HepG2 (cell line): ENCODE results near the gene CCNL1. TPM values are rescaled to one million over a fixed set of nuclear protein-coding genes. Genes with fewer than 3 reads are reported as not detected.

Experiments
- BRCA1 ChIP-seq: sonication (generic); formaldehyde crosslinking; IDR thresholded peaks from 2 replicates; pipeline ENCODE4 v1.4.0; 2020; ENCODE audit warnings: missing genetic modification reagents
- BRD4 ChIP-seq: sonication (generic); formaldehyde crosslinking; IDR thresholded peaks from 2 replicates; pipeline ENCODE4 v1.4.0; 2020; ENCODE audit warnings: missing genetic modification reagents
- DMAP1 ChIP-seq: IDR thresholded peaks from 2 replicates; pipeline ENCODE4 v1.6.1; 2016
- HNF4A ChIP-seq: sonication (generic); formaldehyde crosslinking; IDR thresholded peaks from 2 replicates; pipeline ENCODE4 v1.4.0; 2020; ENCODE audit warnings: missing genetic modification reagents
- ISL2 ChIP-seq: sonication (generic); formaldehyde crosslinking; IDR thresholded peaks from 2 replicates; pipeline ENCODE4 v1.5.0; 2020; ENCODE audit warnings: missing genetic modification reagents
- MEF2D ChIP-seq: sonication (generic); formaldehyde crosslinking; IDR thresholded peaks from 2 replicates; pipeline ENCODE4 v1.5.1; 2020; ENCODE audit warnings: mild to moderate bottlenecking, missing genetic modification reagents
- MIXL1 ChIP-seq: IDR thresholded peaks from 2 replicates; pipeline ENCODE4 v1.6.1; 2016
- NR2F6 ChIP-seq, 2 experiments: IDR thresholded peaks; 2 replicates each; pipeline ENCODE4 v1.6.1; 2016; ENCODE audit warnings: antibody characterized with exemption in 1 of 2, mild to moderate bottlenecking in 1 of 2
- NR3C1 ChIP-seq: sonication (generic); formaldehyde crosslinking; IDR thresholded peaks from 2 replicates; pipeline ENCODE4 v1.4.0; 2020; ENCODE audit warnings: missing genetic modification reagents
- TBX2 ChIP-seq: sonication (generic); formaldehyde crosslinking; IDR thresholded peaks from 2 replicates; pipeline ENCODE4 v1.5.0; 2020; ENCODE audit warnings: missing genetic modification reagents, mild to moderate bottlenecking, borderline replicate concordance
- TEAD3 ChIP-seq: optimal IDR thresholded peaks from 2 replicates; pipeline ENCODE3; 2016; ENCODE audit warnings: borderline replicate concordance
- ZBTB14 ChIP-seq: sonication (generic); formaldehyde crosslinking; IDR thresholded peaks from 2 replicates; pipeline ENCODE4 v1.4.0; 2020; ENCODE audit warnings: missing genetic modification reagents
- ZNF550 ChIP-seq: sonication (generic); formaldehyde crosslinking; IDR thresholded peaks from 2 replicates; pipeline ENCODE4 v1.4.0; 2020; ENCODE audit warnings: mild to moderate bottlenecking, missing genetic modification reagents, borderline replicate concordance
- ZNF567 ChIP-seq: sonication (generic); formaldehyde crosslinking; IDR thresholded peaks from 2 replicates; pipeline ENCODE4 v1.8.1; 2023; ENCODE audit warnings: mild to moderate bottlenecking, missing genetic modification reagents, borderline replicate concordance
- ZNF768 ChIP-seq: sonication (generic); formaldehyde crosslinking; IDR thresholded peaks from 2 replicates; pipeline ENCODE4 v1.4.0; 2020; ENCODE audit warnings: missing genetic modification reagents
- ZNF83 ChIP-seq: sonication (generic); formaldehyde crosslinking; IDR thresholded peaks from 2 replicates; pipeline ENCODE4 v1.4.0; 2020; ENCODE audit warnings: missing genetic modification reagents, mild to moderate bottlenecking, borderline replicate concordance
- polyA plus RNA-seq, 8 experiments: library from polyadenylated mRNA; depleted of rRNA in 3 of 8; stranded (reverse) in 7 of 8; unstranded in 1 of 8; fragments of >200 nt; fragmentation: Illumina TruSeq in 4 of 8; extraction: Trizol in 4 of 8; gene quantifications; 2 replicates each; pipeline versions ENCODE4 v1.2.1 to v1.2.3, GENCODE V29; 2011 to 2016; ENCODE audit warnings: low read depth in 4 of 8, missing spikeins in 1 of 8, mixed read lengths in 1 of 8; ENCODE audit not compliant: insufficient read depth in 1 of 8
- total RNA-seq, 5 experiments: library from RNA; depleted of rRNA; stranded (reverse); fragments of >200 nt; fragmentation: Illumina TruSeq; extraction: Trizol; gene quantifications; 2 replicates each; pipeline ENCODE4 v1.2.3, GENCODE V29; 2016; ENCODE audit warnings: low read depth in 1 of 5
- TF ChIP-seq, protein P1 (sequence below): sonication (generic); formaldehyde crosslinking; IDR thresholded peaks from 2 replicates; pipeline ENCODE4 v1.8.1; 2023; ENCODE audit warnings: mild to moderate bottlenecking, missing genetic modification reagents
- TF ChIP-seq, protein P2 (sequence below): sonication (generic); formaldehyde crosslinking; IDR thresholded peaks from 2 replicates; pipeline ENCODE4 v1.4.0; 2020; ENCODE audit warnings: missing genetic modification reagents, borderline replicate concordance
- TF ChIP-seq, protein P3 (sequence below): sonication (generic); formaldehyde crosslinking; IDR thresholded peaks from 2 replicates; pipeline ENCODE4 v1.8.1; 2023; ENCODE audit warnings: mild to moderate bottlenecking, moderate library complexity, missing genetic modification reagents
- TF ChIP-seq, protein P4 (sequence below): IDR thresholded peaks from 2 replicates; pipeline ENCODE4 v1.6.1; 2016; ENCODE audit warnings: low read depth, control low read depth

CCNL1 gene
- total and polyA plus RNA-seq, 2 of the 13 experiments (the other 11 are each of a cell fraction or from before 2014, with no cell fraction given), result 151 to 303 TPM

GRCh38 chr3:157134620-157135191 is 25.2 kb downstream of the CCNL1 start (continued):
- no peak for TF ChIP-seq ZNF768 (CRISPR knock-in tag)
- peak; percentile 82; the same call in 1 of the 2 replicates for TF ChIP-seq ISL2 (CRISPR knock-in tag)
- TF ChIP-seq BRCA1 (CRISPR knock-in tag), result no peak
- no peak for TF ChIP-seq ZNF550 (CRISPR knock-in tag)
- TF ChIP-seq NR2F6 (IDR thresholded peaks at IDR 0.05), result peak; percentile 66
- TF ChIP-seq NR2F6 (CRISPR knock-in tag; IDR thresholded peaks at IDR 0.05), result peak; percentile 90
- no peak for TF ChIP-seq ZNF567 (CRISPR knock-in tag)
- TF ChIP-seq MIXL1, result peak; percentile 87
- TF ChIP-seq ZNF83 (CRISPR knock-in tag), result no peak
- no peak for TF ChIP-seq NR3C1 (CRISPR knock-in tag)
- TF ChIP-seq BRD4 (CRISPR knock-in tag), result peak; percentile 85; the same call in 1 of the 2 replicates
- TF ChIP-seq, protein P1, sequence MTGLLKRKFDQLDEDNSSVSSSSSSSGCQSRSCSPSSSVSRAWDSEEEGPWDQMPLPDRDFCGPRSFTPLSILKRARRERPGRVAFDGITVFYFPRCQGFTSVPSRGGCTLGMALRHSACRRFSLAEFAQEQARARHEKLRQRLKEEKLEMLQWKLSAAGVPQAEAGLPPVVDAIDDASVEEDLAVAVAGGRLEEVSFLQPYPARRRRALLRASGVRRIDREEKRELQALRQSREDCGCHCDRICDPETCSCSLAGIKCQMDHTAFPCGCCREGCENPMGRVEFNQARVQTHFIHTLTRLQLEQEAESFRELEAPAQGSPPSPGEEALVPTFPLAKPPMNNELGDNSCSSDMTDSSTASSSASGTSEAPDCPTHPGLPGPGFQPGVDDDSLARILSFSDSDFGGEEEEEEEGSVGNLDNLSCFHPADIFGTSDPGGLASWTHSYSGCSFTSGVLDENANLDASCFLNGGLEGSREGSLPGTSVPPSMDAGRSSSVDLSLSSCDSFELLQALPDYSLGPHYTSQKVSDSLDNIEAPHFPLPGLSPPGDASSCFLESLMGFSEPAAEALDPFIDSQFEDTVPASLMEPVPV (CRISPR knock-in tag), result 0 out of 2 replicates have a peak, but pooled peaks have one; percentile 70
- TF ChIP-seq, protein P2, sequence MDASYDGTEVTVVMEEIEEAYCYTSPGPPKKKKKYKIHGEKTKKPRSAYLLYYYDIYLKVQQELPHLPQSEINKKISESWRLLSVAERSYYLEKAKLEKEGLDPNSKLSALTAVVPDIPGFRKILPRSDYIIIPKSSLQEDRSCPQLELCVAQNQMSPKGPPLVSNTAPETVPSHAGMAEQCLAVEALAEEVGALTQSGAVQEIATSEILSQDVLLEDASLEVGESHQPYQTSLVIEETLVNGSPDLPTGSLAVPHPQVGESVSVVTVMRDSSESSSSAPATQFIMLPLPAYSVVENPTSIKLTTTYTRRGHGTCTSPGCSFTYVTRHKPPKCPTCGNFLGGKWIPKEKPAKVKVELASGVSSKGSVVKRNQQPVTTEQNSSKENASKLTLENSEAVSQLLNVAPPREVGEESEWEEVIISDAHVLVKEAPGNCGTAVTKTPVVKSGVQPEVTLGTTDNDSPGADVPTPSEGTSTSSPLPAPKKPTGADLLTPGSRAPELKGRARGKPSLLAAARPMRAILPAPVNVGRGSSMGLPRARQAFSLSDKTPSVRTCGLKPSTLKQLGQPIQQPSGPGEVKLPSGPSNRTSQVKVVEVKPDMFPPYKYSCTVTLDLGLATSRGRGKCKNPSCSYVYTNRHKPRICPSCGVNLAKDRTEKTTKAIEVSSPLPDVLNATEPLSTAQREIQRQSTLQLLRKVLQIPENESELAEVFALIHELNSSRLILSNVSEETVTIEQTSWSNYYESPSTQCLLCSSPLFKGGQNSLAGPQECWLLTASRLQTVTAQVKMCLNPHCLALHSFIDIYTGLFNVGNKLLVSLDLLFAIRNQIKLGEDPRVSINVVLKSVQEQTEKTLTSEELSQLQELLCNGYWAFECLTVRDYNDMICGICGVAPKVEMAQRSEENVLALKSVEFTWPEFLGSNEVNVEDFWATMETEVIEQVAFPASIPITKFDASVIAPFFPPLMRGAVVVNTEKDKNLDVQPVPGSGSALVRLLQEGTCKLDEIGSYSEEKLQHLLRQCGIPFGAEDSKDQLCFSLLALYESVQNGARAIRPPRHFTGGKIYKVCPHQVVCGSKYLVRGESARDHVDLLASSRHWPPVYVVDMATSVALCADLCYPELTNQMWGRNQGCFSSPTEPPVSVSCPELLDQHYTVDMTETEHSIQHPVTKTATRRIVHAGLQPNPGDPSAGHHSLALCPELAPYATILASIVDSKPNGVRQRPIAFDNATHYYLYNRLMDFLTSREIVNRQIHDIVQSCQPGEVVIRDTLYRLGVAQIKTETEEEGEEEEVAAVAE (CRISPR knock-in tag), result 0 out of 2 replicates have a peak, but pooled peaks have one; percentile 20
- TF ChIP-seq TEAD3 (CRISPR knock-in tag), result peak; percentile 94
- TF ChIP-seq HNF4A, result peak; percentile 98
- TF ChIP-seq, protein P3, sequence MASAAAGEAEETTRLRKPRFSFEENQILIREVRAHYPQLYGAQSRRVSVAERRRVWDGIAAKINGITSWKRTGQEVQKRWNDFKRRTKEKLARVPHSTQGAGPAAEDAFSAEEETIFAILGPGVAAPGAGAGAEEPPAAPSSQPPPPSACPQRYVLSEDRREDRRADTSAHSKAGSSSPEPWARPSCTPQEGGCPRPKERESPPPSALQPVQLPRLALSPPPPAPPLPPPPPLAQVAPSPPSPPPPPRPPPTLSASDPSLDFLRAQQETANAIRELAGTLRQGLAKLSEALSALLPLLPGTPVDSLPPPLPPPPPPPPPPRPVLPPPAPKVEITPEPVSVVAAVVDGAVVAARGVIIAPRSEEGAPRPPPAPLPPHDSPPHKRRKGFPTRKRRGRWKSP (CRISPR knock-in tag), result no peak
- peak; percentile 80; the same call in 1 of the 2 replicates for TF ChIP-seq MEF2D (CRISPR knock-in tag)
- peak; percentile 87 for TF ChIP-seq TBX2 (CRISPR knock-in tag)
- TF ChIP-seq ZBTB14 (CRISPR knock-in tag), result no peak
- TF ChIP-seq DMAP1 (CRISPR knock-in tag), result peak; percentile 70; the same call in 1 of the 2 replicates
- TF ChIP-seq, protein P4, sequence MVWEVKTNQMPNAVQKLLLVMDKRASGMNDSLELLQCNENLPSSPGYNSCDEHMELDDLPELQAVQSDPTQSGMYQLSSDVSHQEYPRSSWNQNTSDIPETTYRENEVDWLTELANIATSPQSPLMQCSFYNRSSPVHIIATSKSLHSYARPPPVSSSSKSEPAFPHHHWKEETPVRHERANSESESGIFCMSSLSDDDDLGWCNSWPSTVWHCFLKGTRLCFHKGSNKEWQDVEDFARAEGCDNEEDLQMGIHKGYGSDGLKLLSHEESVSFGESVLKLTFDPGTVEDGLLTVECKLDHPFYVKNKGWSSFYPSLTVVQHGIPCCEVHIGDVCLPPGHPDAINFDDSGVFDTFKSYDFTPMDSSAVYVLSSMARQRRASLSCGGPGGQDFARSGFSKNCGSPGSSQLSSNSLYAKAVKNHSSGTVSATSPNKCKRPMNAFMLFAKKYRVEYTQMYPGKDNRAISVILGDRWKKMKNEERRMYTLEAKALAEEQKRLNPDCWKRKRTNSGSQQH, result no peak
